ENCODE results near the gene DTWD1. TPM values are rescaled to one million over a fixed set of nuclear protein-coding genes. Genes with fewer than 3 reads are reported as not detected.
A peak's percentile ranks its signal among the peaks of the same experiment; 100 is the strongest.

Gene DTWD1
- total RNA-seq, 1 experiment from 2014 or later = 10.9 TPM

DNA sequence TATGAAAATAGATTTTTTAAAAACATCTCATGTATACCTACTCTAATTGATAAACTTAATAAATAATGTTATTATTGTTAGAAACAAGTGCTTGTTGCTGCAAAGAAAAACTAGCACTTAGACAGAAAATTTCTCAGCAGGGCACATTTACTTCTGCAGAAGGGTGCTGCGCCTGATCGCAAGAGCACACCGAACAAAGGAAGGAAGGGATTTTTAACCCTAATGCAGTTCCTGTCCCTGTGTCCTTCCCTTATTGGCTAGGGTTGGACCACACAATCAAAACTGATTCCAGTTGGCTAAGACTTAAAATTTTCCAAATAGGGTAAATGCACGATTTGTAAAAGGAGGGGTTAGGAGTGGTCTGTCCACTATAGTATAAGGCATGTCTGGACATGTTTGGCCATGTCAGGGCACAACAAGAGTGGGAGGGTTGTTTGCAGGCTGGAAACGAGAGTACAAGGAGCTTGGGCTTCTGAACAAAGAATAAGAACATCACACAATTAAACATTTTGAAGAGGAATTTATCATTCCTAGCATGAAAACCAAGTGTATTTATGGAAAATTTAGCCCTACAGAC is 4.7 kb downstream of the DTWD1 start:
- no peak overlapping the region for H3K4me2 ChIP-seq (ENCODE audit: low read length)
- no peak overlapping the region; the same call in 1 of the 2 replicates for H3K4me3 ChIP-seq (ENCODE audit: low read length)
- CTCF ChIA-PET = no interaction called here
- H3K9me3 ChIP-seq (ENCODE audit: low read length) = peaks cover 4% of the 10 kb centered on the region
- H3K79me2 ChIP-seq (ENCODE audit: low read length) = peaks cover 29% of the 10 kb centered on the region
- H3K27me3 ChIP-seq (ENCODE audit: low read length) = no peaks in the 10 kb centered on the region
- TF ChIP-seq, protein P1, sequence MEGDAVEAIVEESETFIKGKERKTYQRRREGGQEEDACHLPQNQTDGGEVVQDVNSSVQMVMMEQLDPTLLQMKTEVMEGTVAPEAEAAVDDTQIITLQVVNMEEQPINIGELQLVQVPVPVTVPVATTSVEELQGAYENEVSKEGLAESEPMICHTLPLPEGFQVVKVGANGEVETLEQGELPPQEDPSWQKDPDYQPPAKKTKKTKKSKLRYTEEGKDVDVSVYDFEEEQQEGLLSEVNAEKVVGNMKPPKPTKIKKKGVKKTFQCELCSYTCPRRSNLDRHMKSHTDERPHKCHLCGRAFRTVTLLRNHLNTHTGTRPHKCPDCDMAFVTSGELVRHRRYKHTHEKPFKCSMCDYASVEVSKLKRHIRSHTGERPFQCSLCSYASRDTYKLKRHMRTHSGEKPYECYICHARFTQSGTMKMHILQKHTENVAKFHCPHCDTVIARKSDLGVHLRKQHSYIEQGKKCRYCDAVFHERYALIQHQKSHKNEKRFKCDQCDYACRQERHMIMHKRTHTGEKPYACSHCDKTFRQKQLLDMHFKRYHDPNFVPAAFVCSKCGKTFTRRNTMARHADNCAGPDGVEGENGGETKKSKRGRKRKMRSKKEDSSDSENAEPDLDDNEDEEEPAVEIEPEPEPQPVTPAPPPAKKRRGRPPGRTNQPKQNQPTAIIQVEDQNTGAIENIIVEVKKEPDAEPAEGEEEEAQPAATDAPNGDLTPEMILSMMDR (conservative IDR thresholded peaks at IDR 0.05; ENCODE audit: low read depth, low read length) = no peak
- TF ChIP-seq EZH2phosphoT487 (IDR thresholded peaks at IDR 0.05; ENCODE audit: borderline replicate concordance, low read length) (no peak), EZH2 (IDR thresholded peaks at IDR 0.05; ENCODE audit: low read length, unreplicated experiment) (no peak)
- intact Hi-C loops (cut with micrococcal nuclease) = loop anchor here (2.0 to 10.0 kb wide), 4 partner anchors 222 to 391 kb away; no protein-coding TSS in a partner anchor
- POLR2A ChIA-PET (ENCODE audit: unreplicated experiment) = no interaction called here
- no peak for ATAC-seq
- peak overlapping the region; percentile 90; the same call in 1 of the 2 replicates for H3K27ac ChIP-seq (ENCODE audit: low read length)
- no peaks in the 10 kb centered on the region for H4K20me1 ChIP-seq (ENCODE audit: low read length)
- H2AFZ ChIP-seq (ENCODE audit: low read length) = no peak overlapping the region
- peaks cover 35% of the 10 kb centered on the region for H3K36me3 ChIP-seq (ENCODE audit: low read depth, low read length)
- peaks cover 8% of the 10 kb centered on the region for H3F3A ChIP-seq (ENCODE audit: low read length, unreplicated experiment)
- H3K9ac ChIP-seq (ENCODE audit: low read length) = no peak overlapping the region
- BruUV-seq (replicated peaks) = no TSS peak
- no peak for DNase-seq
- H3K4me1 ChIP-seq (ENCODE audit: insufficient read depth, low read length) = peaks cover 28% of the 10 kb centered on the region
- H3K9me2 ChIP-seq (replicated peaks; ENCODE audit: low read length) = no peaks in the 10 kb centered on the region

DNA sequence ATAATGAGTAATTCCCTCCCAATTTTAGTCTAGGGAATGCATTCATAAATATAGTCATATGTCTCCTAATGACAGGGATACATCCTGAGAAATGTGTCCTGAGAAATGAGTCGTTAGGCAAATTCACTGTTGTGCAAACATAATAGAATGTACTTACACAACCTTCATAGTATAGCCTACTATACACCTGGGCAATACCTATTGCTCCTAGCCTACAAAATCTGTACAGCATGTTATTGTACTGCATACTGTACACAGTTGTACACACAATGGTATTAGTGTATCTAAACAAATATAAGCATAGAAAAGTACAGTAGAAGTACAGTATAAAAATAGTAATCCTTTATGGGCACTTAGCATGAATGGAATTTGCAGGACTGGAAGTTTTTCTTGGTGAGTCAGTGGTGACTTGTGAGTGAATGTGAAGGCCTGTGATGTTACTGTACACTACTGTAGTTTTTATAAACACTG is 6.6 kb downstream of the DTWD1 start:
- Histone ChIP-seq H3K9ac (ENCODE audit: low read length) (no peak overlapping the region), H3K9me2 (replicated peaks; ENCODE audit: low read length) (no peaks in the 10 kb centered on the region), H3K27ac (ENCODE audit: low read length) (peak overlapping the region; percentile 90), H3K4me2 (ENCODE audit: low read length) (peak overlapping the region; percentile 44; the same call in 1 of the 2 replicates), H3K4me1 (ENCODE audit: insufficient read depth, low read length) (peaks cover 20% of the 10 kb centered on the region), H3K36me3 (ENCODE audit: low read depth, low read length) (peaks cover 35% of the 10 kb centered on the region), H4K20me1 (ENCODE audit: low read length) (no peaks in the 10 kb centered on the region), H3K79me2 (ENCODE audit: low read length) (peaks cover 14% of the 10 kb centered on the region), H3K4me3 (ENCODE audit: low read length) (peak overlapping the region; percentile 9; the same call in 1 of the 2 replicates), H3F3A (ENCODE audit: low read length, unreplicated experiment) (peaks cover 8% of the 10 kb centered on the region), H3K9me3 (ENCODE audit: low read length) (peaks cover 4% of the 10 kb centered on the region), H3K27me3 (ENCODE audit: low read length) (no peaks in the 10 kb centered on the region), H2AFZ (ENCODE audit: low read length) (no peak overlapping the region)
- no TSS peak for BruUV-seq (replicated peaks)
- ChIA-PET POLR2A (ENCODE audit: unreplicated experiment) (no interaction called here), CTCF (no interaction called here)
- intact Hi-C loops (cut with micrococcal nuclease) = loop anchor here (2.0 to 10.0 kb wide), 4 partner anchors 220 to 393 kb away; no protein-coding TSS in a partner anchor
- DNase-seq (peak; percentile 85), ATAC-seq (peak; percentile 95)
- no peak for TF ChIP-seq EZH2 (IDR thresholded peaks at IDR 0.05; ENCODE audit: low read length, unreplicated experiment)
- TF ChIP-seq, protein P1 (conservative IDR thresholded peaks at IDR 0.05; ENCODE audit: low read depth, low read length) = no peak
- no peak for TF ChIP-seq EZH2phosphoT487 (IDR thresholded peaks at IDR 0.05; ENCODE audit: borderline replicate concordance, low read length)

DNA sequence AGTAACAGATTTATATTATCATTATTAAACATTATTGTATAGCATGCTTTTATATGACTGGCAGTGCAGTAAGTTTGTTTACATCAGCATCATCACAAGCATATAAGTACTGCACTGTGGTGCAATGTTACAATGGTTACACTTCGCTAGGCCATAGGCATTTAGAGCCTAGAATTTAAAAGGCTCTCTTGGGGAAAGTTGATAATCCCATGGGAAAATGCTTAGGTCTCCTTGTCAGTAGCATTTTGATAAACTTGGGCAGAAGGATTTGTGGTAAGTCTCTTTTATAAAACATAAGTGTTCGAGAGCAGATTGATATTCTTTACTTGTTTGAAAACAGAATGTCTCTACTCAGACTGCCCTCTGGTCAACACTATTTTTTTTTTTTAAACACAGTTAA is 7.5 kb downstream of the DTWD1 start:
- BruUV-seq (replicated peaks) = no TSS peak
- intact Hi-C loops (cut with micrococcal nuclease) = loop anchor here (5.0 to 10.0 kb wide), 3 partner anchors 219 to 394 kb away; no protein-coding TSS in a partner anchor
- H3K36me3 ChIP-seq (ENCODE audit: low read depth, low read length) = peaks cover 32% of the 10 kb centered on the region

More for the DNA sequence above, 7.5 kb downstream of the DTWD1 start:
- ATAC-seq (no peak), DNase-seq (no peak)
- CTCF ChIA-PET = no interaction called here
- Histone ChIP-seq H3K9me3 (ENCODE audit: low read length) (peaks cover 4% of the 10 kb centered on the region), H2AFZ (ENCODE audit: low read length) (no peak overlapping the region), H3K9me2 (replicated peaks; ENCODE audit: low read length) (no peaks in the 10 kb centered on the region), H4K20me1 (ENCODE audit: low read length) (no peaks in the 10 kb centered on the region), H3K4me2 (ENCODE audit: low read length) (peak overlapping the region; percentile 34), H3K27me3 (ENCODE audit: low read length) (no peaks in the 10 kb centered on the region), H3K9ac (ENCODE audit: low read length) (no peak overlapping the region), H3K4me3 (ENCODE audit: low read length) (no peak overlapping the region), H3F3A (ENCODE audit: low read length, unreplicated experiment) (peaks cover 8% of the 10 kb centered on the region), H3K27ac (ENCODE audit: low read length) (peak overlapping the region; percentile 90), H3K79me2 (ENCODE audit: low read length) (peaks cover 4% of the 10 kb centered on the region), H3K4me1 (ENCODE audit: insufficient read depth, low read length) (peaks cover 20% of the 10 kb centered on the region)
- TF ChIP-seq EZH2 (IDR thresholded peaks at IDR 0.05; ENCODE audit: low read length, unreplicated experiment) (no peak), EZH2phosphoT487 (IDR thresholded peaks at IDR 0.05; ENCODE audit: borderline replicate concordance, low read length) (no peak)
- TF ChIP-seq, protein P1 (conservative IDR thresholded peaks at IDR 0.05; ENCODE audit: low read depth, low read length) = no peak
- POLR2A ChIA-PET (ENCODE audit: unreplicated experiment) = no interaction called here
